Glomerular visceral epithelial cell (primary cell): ENCODE results near the gene C19orf44.
"Not testable (repeated sequence)": the region's sequence is repeated elsewhere in the genome, so short reads cannot be mapped to it uniquely, and the experiment has no call there.

Experiments
- DNase-seq: peaks from one replicate; pipeline ENCODE4 v3.0.0-alpha.2; 2016; ENCODE audit errors: extremely low spot score

The C19orf44 gene

DNA sequence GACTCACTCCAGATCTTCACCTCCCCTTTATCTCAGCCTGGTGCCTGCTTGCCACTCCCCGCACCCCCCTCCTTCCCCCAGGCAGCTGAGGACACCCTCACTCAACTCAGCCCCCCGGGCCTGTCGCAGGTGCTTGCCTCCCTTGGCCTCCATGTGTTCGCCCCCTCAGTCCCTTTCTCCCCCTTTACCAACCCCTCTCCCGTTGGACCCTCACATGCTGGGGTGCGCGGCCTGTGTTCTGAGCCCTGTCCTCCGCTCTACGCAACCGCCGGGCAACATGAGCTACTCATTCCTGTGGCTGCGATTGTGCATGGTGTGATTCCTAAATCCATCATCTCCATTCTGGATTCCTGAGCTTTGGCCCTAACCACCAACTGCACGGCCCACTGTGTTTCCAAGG, 40.9 kb downstream of the C19orf44 start:
- no peak for DNase-seq

DNA sequence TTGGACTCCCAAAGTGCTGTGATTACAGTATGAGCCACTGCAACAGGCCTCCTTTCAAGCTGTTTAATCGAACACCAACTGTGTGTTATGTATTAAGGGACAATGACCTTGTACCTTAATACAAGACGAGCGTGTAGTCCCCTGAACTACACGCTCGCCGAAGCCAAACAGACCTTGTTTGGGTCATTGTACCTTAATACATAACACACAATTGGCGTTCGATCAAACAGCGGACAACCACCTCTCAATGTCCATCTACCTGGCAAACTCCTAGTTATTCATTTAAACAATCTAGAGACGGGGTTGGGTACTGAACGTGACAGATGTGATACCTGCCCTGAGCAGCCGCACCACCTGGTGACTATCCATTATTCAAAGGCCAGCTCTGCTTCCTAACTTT, 44.8 kb downstream of the C19orf44 start:
- no peak for DNase-seq

DNA sequence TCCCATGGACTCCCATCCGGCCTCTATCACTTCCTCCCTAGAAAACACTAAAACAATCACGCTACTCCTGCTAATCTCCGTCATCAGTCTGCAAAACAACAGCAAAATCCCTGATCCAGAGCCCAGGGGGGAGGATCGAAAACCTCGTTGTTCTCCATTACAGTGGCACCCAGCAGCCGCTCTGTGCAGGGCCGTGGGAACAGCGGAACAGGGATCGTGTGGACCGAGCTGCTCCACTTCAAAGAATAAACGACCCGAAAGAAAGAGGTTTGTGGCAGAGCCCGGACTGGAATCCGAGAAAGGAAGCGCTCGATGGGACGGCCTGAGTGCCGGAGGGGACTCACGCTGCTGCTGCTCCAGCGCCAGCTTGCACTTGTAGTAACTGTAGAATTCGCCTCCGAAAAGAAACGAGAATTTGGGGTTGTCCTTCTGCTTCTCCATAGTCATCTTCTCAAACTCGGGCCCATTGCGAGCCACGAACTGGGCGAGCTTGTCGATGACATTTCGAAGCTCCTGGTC, 45.4 kb downstream of the C19orf44 start:
- DNase-seq: peak; percentile 22

DNA sequence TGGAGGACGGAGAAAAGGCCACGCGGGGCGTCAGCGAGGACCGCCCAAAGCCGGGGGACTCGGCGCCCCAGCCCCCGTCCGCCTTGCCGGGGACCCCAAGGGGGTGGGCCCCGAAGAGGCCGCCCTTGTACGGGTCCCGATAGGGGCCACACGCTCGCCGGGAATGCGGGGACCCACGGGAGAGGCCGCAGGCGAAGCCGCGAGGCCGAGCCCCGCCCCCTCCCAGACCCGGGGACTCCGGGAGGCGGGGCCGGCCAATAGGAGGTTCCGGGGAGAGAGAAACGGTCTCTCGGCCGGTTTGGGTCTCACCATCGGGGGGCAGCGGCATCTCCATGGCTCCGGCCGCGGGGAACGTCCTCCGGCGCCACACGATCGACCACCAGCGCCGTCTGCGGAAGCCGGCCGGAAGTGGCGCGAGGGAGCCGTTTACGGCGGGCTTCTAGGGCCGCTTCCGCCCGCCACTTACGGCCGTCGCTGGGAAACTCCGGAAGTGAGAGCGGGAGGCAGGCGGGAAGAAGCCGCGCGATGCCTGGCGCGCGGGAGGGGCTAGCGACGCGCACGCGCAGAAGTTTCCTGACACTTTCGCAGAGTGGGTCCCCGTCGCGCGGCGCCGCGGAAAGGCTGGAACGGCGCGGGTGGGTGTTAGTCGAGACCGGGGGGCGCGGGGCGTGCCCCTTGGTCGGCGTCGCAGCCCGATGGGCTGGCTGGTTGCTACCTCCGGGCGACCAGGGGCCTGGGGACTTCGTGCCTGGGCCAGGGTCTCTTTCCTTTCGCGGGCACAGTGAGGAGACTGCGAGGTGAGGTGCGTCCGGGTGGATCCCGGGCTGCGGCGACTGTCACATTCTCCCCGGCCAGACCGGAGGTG, 46.1 kb downstream of the C19orf44 start, which contains the start of gene CHERP:
Gene CHERP (minus strand): TSS at position 393 of the 865 bp plus-strand sequence. CDS start 59 bp downstream, at position 334.
- peak; percentile 95 for DNase-seq

DNA sequence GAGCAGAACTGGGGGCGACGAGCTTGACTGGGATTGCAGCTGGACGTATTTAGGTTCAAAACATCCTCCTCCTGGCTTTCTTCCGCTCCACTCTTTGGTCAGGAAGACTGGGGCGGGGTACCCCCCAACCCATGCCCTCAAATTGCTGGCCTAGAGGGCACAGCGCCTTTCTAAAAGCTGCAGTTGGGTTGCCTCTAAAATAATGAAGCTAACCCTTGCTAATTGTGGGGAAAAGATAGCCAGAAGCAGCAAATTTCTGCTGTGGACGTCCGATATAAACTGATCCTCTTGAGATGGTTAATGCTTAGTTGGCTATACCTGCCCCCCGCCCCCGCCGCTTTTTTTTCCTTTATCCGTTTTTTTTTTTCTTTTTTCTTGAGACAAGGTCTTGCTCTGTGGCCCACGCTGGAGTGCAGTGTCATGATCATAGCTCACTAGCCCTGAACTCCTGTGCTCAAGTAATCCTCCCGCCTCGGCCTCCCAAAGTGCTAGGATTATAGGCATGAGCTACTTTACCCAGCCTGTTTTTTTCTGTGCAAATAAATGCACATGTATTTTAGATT, 46.8 kb downstream of the C19orf44 start:
- DNase-seq: peak; percentile 16

DNA sequence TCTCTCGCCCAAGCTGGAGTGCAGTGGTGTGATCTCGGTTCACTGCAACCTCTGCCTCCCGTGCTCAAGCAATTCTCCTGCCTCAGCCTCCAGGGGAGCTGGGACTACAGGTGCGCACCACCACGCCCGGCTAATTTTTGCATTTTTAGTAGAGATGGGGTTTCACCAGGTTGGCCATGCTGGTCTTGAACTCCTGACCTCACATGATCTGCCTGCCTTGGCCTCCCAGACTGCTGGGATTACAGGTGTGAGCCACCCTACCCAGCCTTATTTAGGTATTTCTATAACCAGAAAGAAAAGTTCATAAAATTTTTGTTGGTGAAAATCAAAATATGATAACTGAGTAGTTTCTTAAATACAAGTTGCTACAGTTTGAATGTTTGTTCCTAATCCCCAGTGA, 47.5 kb downstream of the C19orf44 start:
- DNase-seq: not testable (repeated sequence)

DNA sequence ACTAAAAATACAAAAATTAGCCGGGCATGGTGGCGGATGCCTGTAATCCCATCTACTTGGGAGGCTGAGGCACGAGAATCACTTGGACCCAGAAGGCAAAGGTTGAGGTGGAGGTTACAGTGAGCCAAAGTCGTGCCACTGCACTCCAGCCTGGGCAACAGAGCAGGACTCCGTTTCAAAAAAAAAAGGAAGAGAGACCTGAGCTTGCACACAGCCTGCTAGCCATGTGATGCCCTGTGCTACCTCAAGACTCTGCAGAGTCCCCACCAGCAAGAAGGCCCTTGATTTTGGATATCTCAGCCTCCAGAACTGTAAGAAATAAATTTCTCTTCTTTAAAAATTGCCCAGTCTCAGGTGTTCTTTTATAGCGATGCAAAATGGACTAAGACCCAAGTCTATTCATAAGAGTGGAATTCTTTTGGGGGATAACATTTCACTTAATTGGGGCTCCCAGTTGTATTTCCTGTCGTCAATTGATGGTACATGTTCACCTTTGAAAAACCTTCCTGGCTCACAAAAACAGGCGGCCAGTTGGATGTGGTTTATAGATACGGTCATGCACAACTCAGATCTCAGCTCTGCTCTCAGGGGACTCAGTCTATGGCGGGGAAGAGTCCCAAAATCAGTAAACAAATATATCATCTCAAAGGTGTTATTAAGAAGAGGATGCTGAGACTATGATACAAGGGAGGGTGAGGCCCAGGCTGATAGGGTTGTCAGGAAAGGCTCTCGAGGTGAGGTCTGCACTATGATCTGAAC, 48.5 kb downstream of the C19orf44 start:
- DNase-seq: no peak

DNA sequence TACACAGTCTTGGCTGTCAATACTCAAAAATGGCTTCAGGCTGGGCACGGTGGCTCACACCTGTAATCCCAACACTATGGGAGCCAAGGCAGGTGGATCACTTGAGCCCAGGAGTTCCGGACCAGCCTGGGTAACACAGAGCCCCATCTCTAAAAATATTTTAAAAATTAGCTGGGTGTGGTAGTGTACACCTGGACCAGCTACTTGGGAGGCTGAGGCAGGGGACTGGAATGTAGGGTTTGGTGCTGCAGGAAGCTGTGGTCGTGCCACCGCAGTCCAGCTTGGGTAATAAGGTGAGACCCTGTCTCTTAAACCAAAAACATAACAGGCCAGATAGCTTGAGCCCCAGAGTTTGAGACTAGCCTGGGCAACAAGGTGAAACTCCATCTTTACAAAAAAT, 52.8 kb downstream of the C19orf44 start:
- DNase-seq: no peak

DNA sequence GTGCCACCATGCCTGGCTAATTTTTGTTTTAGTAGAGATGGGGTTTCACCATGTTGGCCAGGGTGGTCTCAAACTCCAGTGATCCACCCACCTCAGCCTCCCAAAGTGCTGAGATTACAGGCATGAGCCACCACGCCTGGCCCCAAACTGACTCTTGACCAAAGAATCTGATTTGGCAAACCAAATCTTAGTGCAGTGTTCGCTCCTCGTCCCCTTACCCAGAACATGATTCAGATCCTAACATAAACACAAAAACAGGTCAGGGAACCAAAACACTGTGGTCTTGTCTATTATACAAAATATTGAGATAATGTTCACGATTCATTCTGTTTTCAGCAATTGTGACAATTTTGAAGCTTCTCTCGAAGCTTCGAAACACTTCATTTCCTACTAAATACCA, 55.7 kb downstream of the C19orf44 start:
- not testable (repeated sequence) for DNase-seq

DNA sequence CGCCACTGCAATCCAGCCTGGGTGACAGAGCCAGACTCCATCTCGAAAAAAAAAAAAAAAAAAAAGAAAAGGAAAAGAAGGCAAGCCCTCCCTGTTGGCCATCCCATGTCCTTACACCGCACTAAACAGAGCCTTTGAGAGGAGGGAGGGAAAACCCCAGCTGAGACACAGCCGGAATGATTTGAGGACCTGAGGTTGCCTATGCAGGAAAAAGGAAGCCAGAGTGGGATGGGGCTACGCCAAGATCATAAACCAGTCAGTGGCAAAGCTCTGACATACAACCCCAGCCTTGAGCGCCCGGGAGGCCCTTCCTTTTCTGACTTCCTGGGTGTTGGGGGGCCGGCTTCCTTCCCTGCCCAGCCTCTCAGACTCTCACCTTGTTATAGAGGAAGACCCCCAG, 58.6 kb downstream of the C19orf44 start:
- DNase-seq: no peak

DNA sequence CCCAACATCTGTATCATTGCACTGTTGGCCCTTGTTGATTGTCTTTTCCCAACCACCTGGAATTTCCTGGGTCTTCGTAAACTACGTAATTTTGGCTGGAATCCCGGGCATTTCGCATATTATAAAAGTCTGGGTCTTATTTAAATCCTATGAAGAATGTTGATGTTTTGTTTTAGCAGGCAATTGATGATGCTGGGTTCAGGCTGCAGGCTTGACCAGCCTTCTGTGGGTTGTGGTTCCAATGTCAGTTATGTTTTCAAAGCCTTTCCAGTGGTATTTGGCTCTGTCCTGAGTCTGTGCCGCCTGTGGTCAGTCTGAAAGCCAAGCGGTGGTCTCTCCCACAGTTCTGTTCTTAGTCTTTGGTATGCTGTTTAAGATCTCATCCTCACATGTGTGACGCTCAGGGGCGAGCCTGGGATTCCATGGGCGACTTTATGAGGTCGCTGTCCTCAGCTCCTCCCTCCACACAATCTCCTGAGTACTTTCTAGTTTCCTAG, 63.6 kb downstream of the C19orf44 start:
- no peak for DNase-seq

DNA sequence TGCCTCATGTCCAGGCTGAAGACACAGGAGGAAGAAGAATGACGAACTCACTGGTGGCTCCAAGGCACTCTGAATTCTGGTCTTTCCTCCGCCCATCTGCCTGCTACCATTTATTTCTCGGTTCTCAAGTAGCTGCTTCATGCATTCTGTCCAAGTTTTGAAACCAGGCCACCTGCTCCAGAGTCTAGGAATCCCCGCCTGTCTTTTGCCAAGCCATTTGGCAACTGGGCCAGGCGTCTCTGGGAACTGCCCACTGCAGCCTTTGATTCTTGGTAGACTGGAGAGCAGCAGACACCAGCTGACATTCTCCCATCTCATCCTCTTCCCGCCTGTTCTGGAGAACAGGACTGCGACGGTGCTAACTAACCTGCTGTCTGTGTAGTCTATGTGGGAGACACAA, 65.2 kb downstream of the C19orf44 start:
- DNase-seq: no peak

DNA sequence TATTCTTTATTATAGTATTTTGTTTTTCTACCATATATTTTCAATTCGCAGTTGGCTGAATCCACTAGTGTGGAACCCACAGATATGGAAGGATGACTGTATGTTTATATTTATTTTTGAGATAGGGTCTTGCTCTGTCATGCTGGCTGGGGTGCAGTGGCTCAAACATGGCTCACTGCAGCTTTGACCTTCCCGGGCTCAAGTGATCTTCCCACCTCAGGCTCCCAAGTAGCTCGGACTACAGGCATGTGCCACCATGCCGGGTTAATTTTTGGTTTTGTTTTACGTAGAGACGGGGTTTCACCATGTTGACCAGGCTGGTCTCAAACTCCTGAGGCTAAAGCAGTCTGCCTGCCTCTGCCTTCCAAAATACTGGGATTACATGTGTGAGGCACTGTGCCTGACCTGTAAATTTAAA, 66.4 kb downstream of the C19orf44 start:
- DNase-seq: no peak

DNA sequence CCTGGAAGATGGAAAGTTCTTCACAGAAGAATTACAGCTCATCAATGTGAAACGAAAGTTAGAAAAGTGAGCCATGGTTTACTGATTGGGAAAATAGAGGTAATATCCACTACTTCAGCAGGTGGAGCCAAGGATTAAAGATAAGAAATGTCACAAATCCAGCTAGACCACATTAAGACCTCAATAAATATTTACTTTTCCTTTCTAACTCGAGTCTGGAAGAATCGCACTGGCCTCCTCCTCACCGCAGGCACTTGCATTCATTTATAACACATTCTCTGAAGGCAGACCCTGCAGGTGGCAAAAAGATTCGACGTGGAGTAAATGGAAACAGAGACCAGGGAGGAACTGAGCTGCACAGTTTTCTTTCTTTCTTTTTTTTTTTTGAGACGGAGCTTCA, 68.6 kb downstream of the C19orf44 start:
- no peak for DNase-seq

DNA sequence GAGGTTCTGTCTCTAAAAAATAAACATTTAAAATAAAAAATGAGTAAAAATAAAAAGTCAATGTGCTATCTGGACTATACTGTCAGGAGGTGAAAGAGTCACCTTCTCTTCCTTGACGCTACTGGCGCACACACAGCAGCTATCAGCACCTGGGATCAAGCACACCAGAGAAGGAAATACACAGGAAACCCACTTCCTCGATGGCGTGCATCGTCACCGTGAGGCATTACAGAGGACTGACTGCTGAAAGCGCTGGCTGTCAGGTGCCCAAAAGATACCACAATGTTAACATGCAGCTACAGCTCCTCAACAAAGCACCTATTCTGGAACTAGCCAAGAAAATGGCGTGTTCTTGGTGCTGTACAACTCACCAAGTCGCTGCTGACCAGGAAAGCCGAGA, 70.0 kb downstream of the C19orf44 start:
- DNase-seq: no peak

DNA sequence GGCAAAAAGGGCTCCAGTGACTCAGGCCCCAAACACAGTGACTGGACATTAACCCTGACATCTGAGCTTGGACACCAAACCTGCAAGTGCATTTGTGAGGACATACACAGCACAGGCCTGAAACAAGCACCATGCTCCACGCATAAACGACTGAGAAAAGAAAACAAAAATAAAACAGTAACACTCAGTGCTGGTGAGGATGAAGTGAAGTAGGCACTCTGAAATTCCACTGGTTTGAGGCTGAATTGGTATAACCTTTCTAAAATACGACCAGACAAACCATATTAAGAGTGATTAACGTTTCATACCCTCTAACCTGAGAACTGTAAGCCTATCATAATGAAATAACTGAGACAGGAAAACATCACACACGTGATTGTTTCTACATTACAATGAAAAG, 70.5 kb downstream of the C19orf44 start:
- no peak for DNase-seq

DNA sequence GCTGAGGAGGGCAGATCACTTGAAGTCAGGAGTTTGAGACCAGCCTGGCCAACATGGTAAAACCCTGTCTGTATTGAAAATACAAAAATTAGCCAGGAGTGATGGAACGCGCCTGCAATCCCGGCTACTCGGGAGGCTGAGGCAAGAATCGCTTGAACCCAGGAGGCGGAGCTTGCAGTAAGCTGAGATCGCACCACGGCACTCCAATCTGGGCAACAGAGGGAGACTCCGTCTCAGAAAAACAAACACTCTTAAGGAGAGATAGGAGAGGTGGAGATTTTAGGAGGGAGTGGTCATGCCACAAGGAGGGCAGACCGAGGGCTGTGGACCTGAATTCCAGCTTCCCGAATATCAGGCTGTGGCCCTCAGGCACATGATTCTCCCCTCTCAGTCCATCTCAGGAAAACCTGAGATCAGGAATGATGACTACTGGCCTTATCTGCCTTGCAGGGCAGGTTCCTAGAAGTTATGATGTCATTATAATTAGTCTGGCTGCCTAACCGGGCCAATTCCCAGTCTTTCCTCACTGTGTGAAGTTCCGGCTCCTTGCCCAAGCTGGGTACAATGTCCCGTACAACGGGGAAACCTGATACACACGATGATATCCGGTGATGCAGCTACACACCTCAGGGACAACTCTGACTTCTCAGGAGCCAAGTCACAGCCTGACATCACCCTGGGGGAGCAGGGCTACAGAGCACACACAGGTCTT, 73.6 kb downstream of the C19orf44 start:
- no peak for DNase-seq
